Natural killer cell treated with Interleukin-12 subunit alpha and Interleukin-12 subunit beta and Interleukin-15 and Interleukin-18, amount 100 ng/mL, for 72 hours (primary cell): ENCODE results near the gene SIMC1. TPM values are rescaled to one million over a fixed set of nuclear protein-coding genes. Genes with fewer than 3 reads are reported as not detected.
A peak's percentile ranks its signal among the peaks of the same experiment; 100 is the strongest.

Experiments
- ATAC-seq, 2 donors: fragments of 150-1000 bp; cut with Tn5 transposase in 1 of 2; sonication (Bioruptor Pico), chemical (Tn5 transposase) in 1 of 2; 2 replicates each; pipeline ENCODE4 v1.10.0; 2021
- DNase-seq: peaks from one replicate; pipeline ENCODE4 v3.0.0; 2022; ENCODE audit warnings: low spot score
- H3K27ac Mint-ChIP-seq, 2 donors: 1 replicate in 1 of 2; 2 replicates in 1 of 2; pipeline ENCODE4 v1.8.0; 2022; ENCODE audit warnings: mixed read lengths in 2 of 2, mild to moderate bottlenecking in 1 of 2, moderate library complexity in 1 of 2
- H3K27me3 Mint-ChIP-seq, 2 donors: 1 replicate in 1 of 2; 2 replicates in 1 of 2; pipeline ENCODE4 v1.8.0; 2022; ENCODE audit warnings: mixed read lengths in 2 of 2
- H3K36me3 Mint-ChIP-seq: one replicate; pipeline ENCODE4 v1.8.0; 2022; ENCODE audit warnings: mixed read lengths
- H3K4me1 Mint-ChIP-seq, 2 donors: 1 replicate in 1 of 2; 2 replicates in 1 of 2; pipeline ENCODE4 v1.8.0; 2022; ENCODE audit warnings: low read depth in 2 of 2, mixed read lengths in 2 of 2, mild to moderate bottlenecking in 1 of 2
- H3K4me3 Mint-ChIP-seq: one replicate; pipeline ENCODE4 v1.8.0; 2022; ENCODE audit warnings: mixed read lengths
- H3K9me3 Mint-ChIP-seq: 2 replicates; pipeline ENCODE4 v1.8.0; 2022; ENCODE audit warnings: mixed read lengths
- total RNA-seq, 2 donors: library from RNA; stranded (reverse); gene quantifications; one replicate each; pipeline ENCODE4 v1.2.3, GENCODE V29; 2022

SIMC1 gene
- total RNA-seq, 2 donors from 2014 or later: 16.5 to 39.6 TPM

- no peaks in the 10 kb centered on the region for H3K27me3 Mint-ChIP-seq
- no peak overlapping the region for H3K4me3 Mint-ChIP-seq
- DNase-seq (no peak), ATAC-seq (no peak)
- no peak overlapping the region for H3K27ac Mint-ChIP-seq
- H3K4me1 Mint-ChIP-seq: peaks cover 6 to 9% of the 10 kb centered on the region in 2 donors
- no peaks in the 10 kb centered on the region for H3K9me3 Mint-ChIP-seq
- H3K36me3 Mint-ChIP-seq: peaks cover 4% of the 10 kb centered on the region
These were observed 133.7 kb downstream of the SIMC1 start for GRCh38 chr5:176371621-176372539.

- Mint-ChIP-seq H3K4me3 (no peak overlapping the region), H3K27ac (no peak overlapping the region), H3K9me3 (no peaks in the 10 kb centered on the region), H3K4me1 (no peaks in the 10 kb centered on the region), H3K27me3 (no peaks in the 10 kb centered on the region), H3K36me3 (no peaks in the 10 kb centered on the region)
- no peak for DNase-seq
- no peak for ATAC-seq
These were observed 135.0 kb downstream of the SIMC1 start for GRCh38 chr5:176373100-176373818.

GRCh38 chr5:176379881-176380280 is 141.7 kb downstream of the SIMC1 start:
- no peaks in the 10 kb centered on the region for H3K4me1 Mint-ChIP-seq
- H3K4me3 Mint-ChIP-seq: no peak overlapping the region
- peaks cover 5% of the 10 kb centered on the region for H3K36me3 Mint-ChIP-seq
- no peaks in the 10 kb centered on the region for H3K27me3 Mint-ChIP-seq
- ATAC-seq (no peak), DNase-seq (no peak)
- no peak overlapping the region for H3K27ac Mint-ChIP-seq
- no peaks in the 10 kb centered on the region for H3K9me3 Mint-ChIP-seq

GRCh38 chr5:176381423-176381822 is 143.2 kb downstream of the SIMC1 start:
- ATAC-seq (no peak), DNase-seq (no peak)
- no peak overlapping the region for H3K27ac Mint-ChIP-seq
- H3K27me3 Mint-ChIP-seq: no peaks in the 10 kb centered on the region
- peaks cover 8 to 10% of the 10 kb centered on the region in 2 donors for H3K4me1 Mint-ChIP-seq
- no peaks in the 10 kb centered on the region for H3K9me3 Mint-ChIP-seq
- H3K4me3 Mint-ChIP-seq: no peak overlapping the region
- H3K36me3 Mint-ChIP-seq: peaks cover 14% of the 10 kb centered on the region

GRCh38 chr5:176381979-176382378 is 143.8 kb downstream of the SIMC1 start:
- no peaks in the 10 kb centered on the region for H3K27me3 Mint-ChIP-seq
- H3K4me1 Mint-ChIP-seq: peaks cover 13 to 16% of the 10 kb centered on the region in 2 donors
- DNase-seq (no peak), ATAC-seq (no peak)
- no peaks in the 10 kb centered on the region for H3K9me3 Mint-ChIP-seq
- H3K36me3 Mint-ChIP-seq: peaks cover 16% of the 10 kb centered on the region
- H3K4me3 Mint-ChIP-seq: no peak overlapping the region
- H3K27ac Mint-ChIP-seq: no peak overlapping the region

- H3K27me3 Mint-ChIP-seq: no peaks in the 10 kb centered on the region
- H3K36me3 Mint-ChIP-seq: peaks cover 23% of the 10 kb centered on the region
- no peak overlapping the region for H3K27ac Mint-ChIP-seq
- H3K4me3 Mint-ChIP-seq: no peak overlapping the region
- no peaks in the 10 kb centered on the region for H3K9me3 Mint-ChIP-seq
- DNase-seq: no peak
- ATAC-seq: no peak
- H3K4me1 Mint-ChIP-seq: peaks cover 21 to 23% of the 10 kb centered on the region in 2 donors
These were observed 144.5 kb downstream of the SIMC1 start for GRCh38 chr5:176382721-176383120.

- no peak for ATAC-seq
These were observed 145.2 kb downstream of the SIMC1 start for GRCh38 chr5:176383248-176383905.

GRCh38 chr5:176383961-176384360 is 145.7 kb downstream of the SIMC1 start:
- peaks cover 26% of the 10 kb centered on the region for H3K36me3 Mint-ChIP-seq
- ATAC-seq (no peak), DNase-seq (no peak)

More at GRCh38 chr5:176383248-176383905, 145.2 kb downstream of the SIMC1 start:
- Mint-ChIP-seq H3K27ac (no peak overlapping the region), H3K4me3 (no peak overlapping the region), H3K36me3 (peaks cover 26% of the 10 kb centered on the region), H3K9me3 (no peaks in the 10 kb centered on the region), H3K4me1 (peaks cover 24 to 29% of the 10 kb centered on the region in 2 donors), H3K27me3 (no peaks in the 10 kb centered on the region)
- no peak for DNase-seq

GRCh38 chr5:176384366-176384930 is 146.2 kb downstream of the SIMC1 start:
- H3K9me3 Mint-ChIP-seq: no peaks in the 10 kb centered on the region
- peaks cover 25 to 29% of the 10 kb centered on the region in 2 donors for H3K4me1 Mint-ChIP-seq
- H3K36me3 Mint-ChIP-seq: peaks cover 26% of the 10 kb centered on the region
- H3K27ac Mint-ChIP-seq: no peak overlapping the region
- DNase-seq (no peak), ATAC-seq (no peak)
- no peaks in the 10 kb centered on the region for H3K27me3 Mint-ChIP-seq
- H3K4me3 Mint-ChIP-seq: no peak overlapping the region

More at GRCh38 chr5:176383961-176384360, 145.7 kb downstream of the SIMC1 start:
- Mint-ChIP-seq H3K4me3 (no peak overlapping the region), H3K9me3 (no peaks in the 10 kb centered on the region), H3K27ac (no peak overlapping the region), H3K4me1 (peaks cover 24 to 29% of the 10 kb centered on the region in 2 donors), H3K27me3 (no peaks in the 10 kb centered on the region)

- H3K27ac Mint-ChIP-seq: peak overlapping the region in 1 of 2 donors; percentile 62
- H3K4me3 Mint-ChIP-seq: no peak overlapping the region
- no peaks in the 10 kb centered on the region for H3K9me3 Mint-ChIP-seq
- ATAC-seq: no peak
- H3K4me1 Mint-ChIP-seq: peaks cover 28 to 29% of the 10 kb centered on the region in 2 donors
- no peak for DNase-seq
- H3K27me3 Mint-ChIP-seq: no peaks in the 10 kb centered on the region
- peaks cover 22% of the 10 kb centered on the region for H3K36me3 Mint-ChIP-seq
These were observed 146.8 kb downstream of the SIMC1 start for GRCh38 chr5:176384991-176385390.

- DNase-seq: no peak
- no peak for ATAC-seq
- H3K4me3 Mint-ChIP-seq: peak overlapping the region; percentile 92
- no peaks in the 10 kb centered on the region for H3K9me3 Mint-ChIP-seq
- peaks cover 28 to 29% of the 10 kb centered on the region in 2 donors for H3K4me1 Mint-ChIP-seq
- peak overlapping the region; percentile 87 to 96 for H3K27ac Mint-ChIP-seq
- no peaks in the 10 kb centered on the region for H3K27me3 Mint-ChIP-seq
- peaks cover 22% of the 10 kb centered on the region for H3K36me3 Mint-ChIP-seq
These were observed 148.3 kb downstream of the SIMC1 start for GRCh38 chr5:176386491-176386890.

- Mint-ChIP-seq H3K4me3 (peak overlapping the region; percentile 92), H3K4me1 (peaks cover 29 to 31% of the 10 kb centered on the region in 2 donors), H3K27ac (peak overlapping the region; percentile 87 to 96), H3K36me3 (peaks cover 22% of the 10 kb centered on the region), H3K9me3 (no peaks in the 10 kb centered on the region), H3K27me3 (no peaks in the 10 kb centered on the region)
- ATAC-seq (no peak), DNase-seq (no peak)
These were observed 149.2 kb downstream of the SIMC1 start for GRCh38 chr5:176387384-176387925.

- Mint-ChIP-seq H3K27me3 (no peaks in the 10 kb centered on the region), H3K36me3 (peaks cover 22% of the 10 kb centered on the region), H3K4me3 (peak overlapping the region; percentile 92), H3K4me1 (peaks cover 29 to 31% of the 10 kb centered on the region in 2 donors), H3K9me3 (no peaks in the 10 kb centered on the region), H3K27ac (peak overlapping the region; percentile 87 to 96)
- ATAC-seq: peak in 1 of 2 donors; percentile 0
- DNase-seq: no peak
These were observed 149.8 kb downstream of the SIMC1 start for GRCh38 chr5:176388003-176388443.
